HG03196 (cell line): Measurements from ENCODE around the gene NME7.
"Not testable (repeated sequence)": the region's sequence is repeated elsewhere in the genome, so short reads cannot be mapped to it uniquely, and the experiment has no call there.

Experiments used
- ATAC-seq: cut with Tn5 transposase; IDR thresholded peaks from one replicate; pipeline ENCODE4 v1.9.1; 2021; ENCODE audit not compliant: unreplicated experiment

NME7 gene

GRCh38 chr1:169367686-169368405 lies at the start of gene NME7, which contains the start of gene BLZF1:
NME7 (minus strand) TSS chr1:169367797; CDS start chr1:169367710, 87 bp downstream.
BLZF1 (plus strand) TSS chr1:169368195; CDS start chr1:169369523, 1,328 bp downstream.
- ATAC-seq: peak; percentile 97

- no peak for ATAC-seq
These were observed 47.4 kb upstream of the NME7 start for GRCh38 chr1:169414952-169415351.

GRCh38 chr1:169408340-169408739 lies 40.7 kb upstream of the NME7 start:
- ATAC-seq: not testable (repeated sequence)

GRCh38 chr1:169402578-169402977 lies 35.0 kb upstream of the NME7 start:
- not testable (repeated sequence) for ATAC-seq

- no peak for ATAC-seq
These were observed 28.4 kb upstream of the NME7 start for GRCh38 chr1:169395955-169396354.

- ATAC-seq: no peak
These were observed 24.8 kb upstream of the NME7 start for GRCh38 chr1:169392406-169392805.

- ATAC-seq: no peak
These were observed 22.7 kb upstream of the NME7 start for GRCh38 chr1:169390303-169390702.

GRCh38 chr1:169387399-169387798 lies 19.8 kb upstream of the NME7 start:
- ATAC-seq: no peak

- ATAC-seq: no peak
These were observed 15.9 kb upstream of the NME7 start for GRCh38 chr1:169383449-169383848.

GRCh38 chr1:169381162-169381561 lies 13.6 kb upstream of the NME7 start:
- no peak for ATAC-seq

GRCh38 chr1:169371404-169371803 lies 3.8 kb upstream of the NME7 start:
- no peak for ATAC-seq

GRCh38 chr1:169368406-169368769 lies 791 bp upstream of the NME7 start:
- peak; percentile 7 for ATAC-seq

GRCh38 chr1:169367096-169367685 lies 406 bp downstream of the NME7 start:
- no peak for ATAC-seq

- no peak for ATAC-seq
These were observed 2.6 kb downstream of the NME7 start for GRCh38 chr1:169364948-169365347.

- no peak for ATAC-seq
These were observed 4.4 kb downstream of the NME7 start for GRCh38 chr1:169363046-169363730.

- ATAC-seq: no peak
These were observed 6.3 kb downstream of the NME7 start for GRCh38 chr1:169361281-169361680.

- no peak for ATAC-seq
These were observed 7.2 kb downstream of the NME7 start for GRCh38 chr1:169360415-169360814.

- ATAC-seq: no peak
These were observed 19.1 kb downstream of the NME7 start for GRCh38 chr1:169348383-169349036.

GRCh38 chr1:169347688-169348382 lies 19.8 kb downstream of the NME7 start:
- no peak for ATAC-seq

- no peak for ATAC-seq
These were observed 21.5 kb downstream of the NME7 start for GRCh38 chr1:169346036-169346589.

- no peak for ATAC-seq
These were observed 22.1 kb downstream of the NME7 start for GRCh38 chr1:169345511-169345910.
